ENCODE measurements around the gene ZNF532. TPM values are rescaled to one million over a fixed set of nuclear protein-coding genes. Genes with fewer than 3 reads are reported as not detected.
A peak's percentile ranks its signal among the peaks of the same experiment; 100 is the strongest.

The ZNF532 gene
- total and polyA plus RNA-seq, 8 donors = 56.2 to 153 (median 142) TPM

DNA sequence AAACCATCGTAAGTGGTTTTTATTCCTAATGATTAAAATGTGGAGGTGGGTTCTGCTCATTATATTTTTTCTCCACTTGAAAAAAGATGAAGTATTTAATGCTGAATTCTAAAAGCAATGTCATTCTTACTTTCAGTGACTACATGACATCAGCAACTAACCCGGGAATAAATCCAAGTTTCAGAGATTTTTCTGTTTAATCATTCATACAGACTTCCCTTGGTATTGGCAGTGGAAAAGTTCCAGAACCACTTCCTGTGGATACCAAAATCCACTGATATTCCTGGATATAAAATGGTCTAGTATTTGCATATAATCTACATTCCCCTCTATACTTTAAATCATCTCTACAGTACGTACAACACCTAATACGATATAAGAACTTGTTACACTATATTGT, 128.6 kb downstream of the ZNF532 start:
- DNase-seq (peak in 1 of 4 donors; percentile 39), ATAC-seq (no peak)
- no peak overlapping the region for H3K4me3 ChIP-seq
- H3K27me3 ChIP-seq = no peaks in the 10 kb centered on the region
- H3K27ac ChIP-seq = peak overlapping the region; percentile 51 to 70
- peaks cover 0 to 7% of the 10 kb centered on the region in 2 donors for H3K9me3 ChIP-seq
- no peak for TF ChIP-seq CTCF (IDR thresholded peaks at IDR 0.05)
- H3K4me1 ChIP-seq = peaks cover 12 to 15% of the 10 kb centered on the region in 2 donors
- no peaks in the 10 kb centered on the region for H3K36me3 ChIP-seq
- intact Hi-C loops (cut with DNase I) = no loop called here

GRCh38 chr18:58995663-58996062, 131.0 kb downstream of the ZNF532 start:
- Histone ChIP-seq H3K4me1 (peaks cover 12 to 15% of the 10 kb centered on the region in 2 donors), H3K9me3 (no peaks in the 10 kb centered on the region), H3K4me3 (no peak overlapping the region), H3K36me3 (no peaks in the 10 kb centered on the region), H3K27ac (peak overlapping the region in 1 of 2 donors; percentile 31), H3K27me3 (no peaks in the 10 kb centered on the region)
- intact Hi-C loops (cut with DNase I) = no loop called here
- TF ChIP-seq CTCF (IDR thresholded peaks at IDR 0.05) = no peak
- no peak for ATAC-seq
- DNase-seq = no peak

- Histone ChIP-seq H3K4me1 (peaks cover 12 to 15% of the 10 kb centered on the region in 2 donors), H3K4me3 (no peak overlapping the region), H3K27ac (no peak overlapping the region), H3K36me3 (no peaks in the 10 kb centered on the region), H3K27me3 (no peaks in the 10 kb centered on the region), H3K9me3 (no peaks in the 10 kb centered on the region)
- intact Hi-C loops (cut with DNase I) = no loop called here
- no peak for TF ChIP-seq CTCF (IDR thresholded peaks at IDR 0.05)
- DNase-seq = no peak
- ATAC-seq = no peak
Observed at GRCh38 chr18:58996131-58996641, 131.5 kb downstream of the ZNF532 start.

DNA sequence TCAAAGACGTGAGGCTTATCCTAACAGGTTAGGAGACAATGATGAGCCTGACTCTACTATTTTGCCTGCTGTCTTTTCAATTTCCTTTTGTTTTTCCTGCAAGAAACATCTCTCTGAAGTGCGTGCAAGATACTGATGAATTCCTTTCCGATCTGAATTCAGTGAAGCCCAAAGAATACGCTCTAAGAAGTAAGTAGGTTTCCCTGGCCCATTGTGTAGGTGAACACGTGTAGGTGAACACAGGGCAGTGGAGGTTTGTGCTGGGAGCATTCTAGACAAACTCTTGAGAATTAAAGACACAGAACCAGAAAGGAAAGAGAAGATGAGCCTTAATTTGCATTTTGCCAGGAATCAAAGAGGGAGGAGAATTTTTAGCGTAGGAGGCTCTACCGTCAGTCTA, 132.0 kb downstream of the ZNF532 start:
- intact Hi-C loops (cut with DNase I) = no loop called here
- H3K27ac ChIP-seq = peak overlapping the region in 1 of 2 donors; percentile 19

GRCh38 chr18:58997811-58998337, 133.2 kb downstream of the ZNF532 start:
- peak; percentile 71 for ATAC-seq
- intact Hi-C loops (cut with DNase I) = no loop called here
- no peaks in the 10 kb centered on the region for H3K27me3 ChIP-seq
- H3K4me3 ChIP-seq = no peak overlapping the region
- peak overlapping the region; percentile 11 to 57 for H3K27ac ChIP-seq
- peak in 3 of 4 donors; percentile 51 to 61 (median 56) for DNase-seq
- H3K36me3 ChIP-seq = no peaks in the 10 kb centered on the region
- no peaks in the 10 kb centered on the region for H3K9me3 ChIP-seq
- H3K4me1 ChIP-seq = peaks cover 7 to 9% of the 10 kb centered on the region in 2 donors
- no peak for TF ChIP-seq CTCF (IDR thresholded peaks at IDR 0.05)

More for the DNA sequence above, 132.0 kb downstream of the ZNF532 start:
- no peak for ATAC-seq
- TF ChIP-seq CTCF (IDR thresholded peaks at IDR 0.05) = no peak
- Histone ChIP-seq H3K4me3 (no peak overlapping the region), H3K36me3 (no peaks in the 10 kb centered on the region), H3K9me3 (no peaks in the 10 kb centered on the region), H3K4me1 (peaks cover 12 to 15% of the 10 kb centered on the region in 2 donors), H3K27me3 (no peaks in the 10 kb centered on the region)
- DNase-seq = no peak

Measured in left lung (tissue), 10 donors.